GM10266 (cell line): ENCODE measurements around the gene TP63.

Source experiments
- DNase-seq: peaks from one replicate; pipeline ENCODE4 v3.0.0; 2012; ENCODE audit errors: extremely low spot score
- TF ChIP-seq, protein P1 (sequence below): IDR thresholded peaks from 2 replicates; pipeline ENCODE4 v1.5.1; 2012; ENCODE audit warnings: mild to moderate bottlenecking, low read depth; ENCODE audit not compliant: control insufficient read depth, insufficient read depth; ENCODE audit errors: missing control alignments

Gene TP63

DNA sequence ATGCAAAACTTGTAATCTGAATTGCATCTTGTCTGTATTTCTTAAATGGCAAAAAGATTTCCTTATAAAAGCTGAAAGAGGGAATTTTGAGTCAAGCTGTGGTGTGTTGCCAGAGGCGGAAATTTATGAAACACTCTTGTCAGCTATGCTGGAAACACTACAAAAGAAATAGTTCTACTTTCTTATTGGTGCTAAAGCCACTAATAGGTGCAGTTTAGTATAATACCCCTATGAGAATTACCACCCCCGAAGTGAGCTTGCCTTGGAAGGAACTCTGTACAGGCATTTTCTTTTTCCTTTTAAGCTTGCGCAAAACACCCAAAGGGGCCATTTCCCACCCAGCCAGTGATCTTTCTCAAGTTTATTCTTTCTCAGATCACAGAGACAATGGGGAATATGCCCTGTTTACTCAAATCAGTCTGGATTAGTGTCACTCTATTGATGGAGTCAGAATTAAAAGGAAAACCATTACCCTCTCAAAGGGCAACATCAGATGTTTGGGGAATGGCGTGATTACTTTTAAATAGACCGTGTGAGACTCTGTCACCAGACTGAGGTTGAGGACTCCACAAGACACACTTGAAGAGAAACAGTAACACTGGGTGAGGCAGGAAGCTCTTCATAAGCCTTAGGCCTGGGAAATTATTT, 166.0 kb downstream of the TP63 start:
- DNase-seq, result no peak

DNA sequence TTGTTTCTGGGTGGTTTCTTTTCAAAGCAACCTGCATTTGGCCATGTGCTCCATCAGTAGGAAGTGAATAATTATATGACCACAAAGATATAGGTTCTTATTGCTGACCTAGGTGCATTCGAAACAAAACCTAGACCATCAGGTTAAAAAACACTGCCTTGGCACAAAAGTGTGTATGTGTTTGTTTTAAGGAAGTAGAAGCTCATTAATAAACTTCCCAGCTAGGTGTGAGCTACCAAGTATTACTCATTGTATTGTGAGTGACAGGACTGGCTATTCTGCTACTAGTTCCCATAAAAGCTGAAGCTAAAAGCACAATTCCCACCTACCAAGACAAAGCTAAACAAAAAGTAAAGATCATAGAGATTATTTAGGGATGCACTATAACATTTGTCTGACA, 168.2 kb downstream of the TP63 start:
- TF ChIP-seq, protein P1, sequence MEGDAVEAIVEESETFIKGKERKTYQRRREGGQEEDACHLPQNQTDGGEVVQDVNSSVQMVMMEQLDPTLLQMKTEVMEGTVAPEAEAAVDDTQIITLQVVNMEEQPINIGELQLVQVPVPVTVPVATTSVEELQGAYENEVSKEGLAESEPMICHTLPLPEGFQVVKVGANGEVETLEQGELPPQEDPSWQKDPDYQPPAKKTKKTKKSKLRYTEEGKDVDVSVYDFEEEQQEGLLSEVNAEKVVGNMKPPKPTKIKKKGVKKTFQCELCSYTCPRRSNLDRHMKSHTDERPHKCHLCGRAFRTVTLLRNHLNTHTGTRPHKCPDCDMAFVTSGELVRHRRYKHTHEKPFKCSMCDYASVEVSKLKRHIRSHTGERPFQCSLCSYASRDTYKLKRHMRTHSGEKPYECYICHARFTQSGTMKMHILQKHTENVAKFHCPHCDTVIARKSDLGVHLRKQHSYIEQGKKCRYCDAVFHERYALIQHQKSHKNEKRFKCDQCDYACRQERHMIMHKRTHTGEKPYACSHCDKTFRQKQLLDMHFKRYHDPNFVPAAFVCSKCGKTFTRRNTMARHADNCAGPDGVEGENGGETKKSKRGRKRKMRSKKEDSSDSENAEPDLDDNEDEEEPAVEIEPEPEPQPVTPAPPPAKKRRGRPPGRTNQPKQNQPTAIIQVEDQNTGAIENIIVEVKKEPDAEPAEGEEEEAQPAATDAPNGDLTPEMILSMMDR, result no peak
- no peak for DNase-seq

More for the DNA sequence above, 166.0 kb downstream of the TP63 start:
- TF ChIP-seq, protein P1, result no peak

DNA sequence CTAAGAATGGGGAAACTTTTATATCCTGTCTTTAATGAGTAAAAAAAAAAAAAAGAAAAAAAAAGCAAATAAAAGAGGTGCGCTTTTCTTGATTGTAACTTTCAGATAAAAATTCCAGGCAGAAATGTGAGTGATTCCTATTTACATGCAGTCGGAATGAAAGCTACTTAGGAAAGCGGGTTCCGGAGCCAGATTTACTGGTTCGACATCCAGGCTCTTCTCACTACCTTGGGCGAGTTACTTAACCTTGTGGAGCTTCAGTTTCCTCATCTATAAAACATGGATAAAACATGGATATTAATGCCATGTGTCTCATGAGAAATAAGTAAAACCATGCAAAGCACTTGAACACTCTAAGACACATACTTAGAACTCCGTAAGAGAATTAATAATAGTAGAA, 169.2 kb downstream of the TP63 start:
- TF ChIP-seq, protein P1, result no peak

DNA sequence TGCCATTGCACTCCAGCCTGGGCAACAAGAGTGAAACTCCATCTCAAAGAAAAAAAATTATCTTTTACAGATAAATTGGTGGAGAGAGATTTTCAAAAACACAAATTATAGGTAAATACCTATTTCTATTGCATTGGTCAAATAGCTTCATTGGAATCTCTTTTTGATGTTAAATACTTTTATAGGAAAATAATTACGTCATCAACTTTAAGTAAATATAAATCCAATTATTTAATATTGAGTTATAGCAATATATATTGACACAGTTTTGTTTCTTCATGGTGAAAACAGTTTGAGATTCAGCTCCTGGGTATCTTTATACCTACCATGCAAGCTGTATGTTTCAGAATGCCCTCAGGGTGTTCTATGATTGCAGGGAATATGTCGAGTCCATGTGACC, 172.1 kb downstream of the TP63 start:
- TF ChIP-seq, protein P1, result no peak
- no peak for DNase-seq

More for the DNA sequence above, 169.2 kb downstream of the TP63 start:
- no peak for DNase-seq

DNA sequence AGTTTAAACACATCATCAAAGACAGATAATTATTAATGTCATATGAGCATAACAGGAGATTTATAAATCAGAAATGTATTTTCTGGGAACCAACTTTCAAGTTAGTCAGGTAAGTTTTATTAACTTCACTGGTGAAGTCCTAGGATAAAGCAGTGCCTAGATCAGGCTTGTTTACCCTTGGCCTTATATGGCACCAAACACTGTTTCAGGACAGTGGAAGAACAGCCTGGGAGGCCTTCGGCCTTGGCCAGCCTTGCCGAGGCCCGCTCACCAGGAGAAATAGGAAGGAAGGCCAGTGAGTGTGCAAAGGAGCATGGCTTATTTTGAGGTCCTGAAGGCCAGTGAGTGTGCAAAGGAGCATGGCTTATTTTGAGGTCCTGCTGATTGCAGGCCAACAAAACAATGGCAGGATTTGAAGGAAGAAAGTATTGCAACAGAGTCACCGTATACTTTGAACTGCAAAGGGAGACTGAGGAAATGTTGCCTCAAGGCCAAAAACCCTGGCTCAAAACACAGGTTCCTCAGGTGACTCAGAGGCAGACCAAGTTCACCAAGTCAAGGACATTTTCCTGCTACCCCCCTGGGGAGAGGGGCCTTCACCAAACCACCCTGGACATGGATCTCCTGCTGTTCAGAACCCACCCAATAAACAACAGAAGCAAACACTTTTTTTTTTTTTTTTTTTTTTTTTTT, 174.3 kb downstream of the TP63 start:
- no peak for DNase-seq
- TF ChIP-seq, protein P1, result no peak

DNA sequence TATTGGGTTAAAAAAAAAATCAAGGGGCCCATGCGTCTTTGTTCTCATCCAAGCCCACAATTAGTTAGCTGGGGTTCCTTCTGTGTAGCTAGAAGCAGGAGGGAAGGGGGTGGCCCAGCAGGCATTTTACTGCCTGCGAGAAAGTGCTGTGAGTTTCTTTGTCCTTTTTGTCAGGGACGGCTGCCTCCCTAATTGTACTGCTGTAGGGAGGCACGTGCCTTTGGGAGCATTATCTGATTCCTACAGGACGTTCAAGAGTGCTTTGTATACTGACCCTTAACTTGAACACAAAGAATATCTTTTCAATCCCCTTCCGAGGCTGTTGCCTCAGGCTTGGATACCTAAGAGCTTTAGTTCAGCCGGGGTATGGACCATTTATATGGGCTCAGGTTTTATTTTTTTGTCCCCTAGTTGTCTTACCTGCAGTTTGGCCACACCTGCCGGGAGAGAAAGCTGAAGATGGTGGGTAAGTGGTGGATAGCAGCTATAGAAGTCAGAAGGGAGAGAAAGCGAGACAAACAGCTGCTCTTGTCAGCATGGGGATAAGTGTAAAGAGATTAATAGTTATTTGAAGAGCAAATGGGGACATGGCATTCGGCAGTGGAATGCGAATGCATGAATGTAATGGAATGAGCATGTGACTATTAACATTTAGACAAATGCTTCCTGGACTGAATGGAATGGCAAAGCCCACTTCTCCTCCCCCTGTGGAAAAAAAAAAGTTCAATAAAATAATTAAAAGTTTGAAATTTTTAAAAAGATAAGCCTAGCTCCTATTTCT, 175.2 kb downstream of the TP63 start:
- DNase-seq, result no peak
- TF ChIP-seq, protein P1, result no peak
